GM20000 (cell line): ENCODE measurements around the gene CLMN.
A peak's percentile ranks its signal among the peaks of the same experiment; 100 is the strongest.

Source experiments
- DNase-seq: peaks from one replicate; pipeline ENCODE4 v3.0.0; 2012; ENCODE audit warnings: low spot score
- CTCF ChIP-seq: IDR thresholded peaks from 2 replicates; pipeline ENCODE4 v1.5.1; 2012; ENCODE audit warnings: mild to moderate bottlenecking, control low read depth; ENCODE audit errors: extremely low read depth, missing control alignments

CLMN gene

GRCh38 chr14:95235767-95236166 lies 83.9 kb downstream of the CLMN start:
- TF ChIP-seq CTCF, result no peak
- DNase-seq, result no peak

GRCh38 chr14:95235351-95235750 lies 84.4 kb downstream of the CLMN start:
- DNase-seq, result no peak
- TF ChIP-seq CTCF, result no peak

- no peak for DNase-seq
- TF ChIP-seq CTCF, result no peak
Observed at GRCh38 chr14:95234426-95234825, 85.3 kb downstream of the CLMN start.

- no peak for TF ChIP-seq CTCF
- peak; percentile 80 for DNase-seq
Observed at GRCh38 chr14:95233702-95234241, 85.9 kb downstream of the CLMN start.

- no peak for DNase-seq
- TF ChIP-seq CTCF, result no peak
Observed at GRCh38 chr14:95232894-95233584, 86.7 kb downstream of the CLMN start.

GRCh38 chr14:95231966-95232633 lies 87.6 kb downstream of the CLMN start:
- no peak for DNase-seq
- no peak for TF ChIP-seq CTCF

- DNase-seq, result no peak
- TF ChIP-seq CTCF, result no peak
Observed at GRCh38 chr14:95229749-95230148, 90.0 kb downstream of the CLMN start.
